Measurements from ENCODE around the gene BCL2L15. TPM values are rescaled to one million over a fixed set of nuclear protein-coding genes. Genes with fewer than 3 reads are reported as not detected.

The BCL2L15 gene
- total RNA-seq, 2 experiments from 2014 or later = 1.1 to 2.9 TPM

Other genes with a start within 250 kb of the BCL2L15 start
- gene PHTF1, start 128.1 kb downstream of the BCL2L15 start, total RNA-seq = 10 to 100 TPM; 19.2 to 22.6 TPM
- gene RSBN1, start 75.1 kb downstream of the BCL2L15 start, total RNA-seq = 10 to 100 TPM; 32.7 to 37.0 TPM
- gene PTPN22, start 15.9 kb downstream of the BCL2L15 start, total RNA-seq = 10 to 100 TPM; 74.1 to 82.9 TPM
- 10 to 100 TPM; 53.9 to 60.5 TPM for gene AP4B1, start 17.2 kb upstream of the BCL2L15 start, total RNA-seq
- gene DCLRE1B, start 17.7 kb upstream of the BCL2L15 start, total RNA-seq = 10 to 100 TPM; 13.4 to 14.3 TPM
- 10 to 100 TPM; 93.0 to 99.4 TPM for gene HIPK1, start 41.7 kb upstream of the BCL2L15 start, total RNA-seq
- under 1 TPM; 0.45 to 0.64 TPM for gene OLFML3, start 91.9 kb upstream of the BCL2L15 start, total RNA-seq